ENCODE data around the gene INCA1. TPM values are rescaled to one million over a fixed set of nuclear protein-coding genes. Genes with fewer than 3 reads are reported as not detected.

Gene INCA1
- polyA plus RNA-seq, 1 of the 3 experiments (the other 2 are of a cell fraction) = 1.2 TPM

DNA sequence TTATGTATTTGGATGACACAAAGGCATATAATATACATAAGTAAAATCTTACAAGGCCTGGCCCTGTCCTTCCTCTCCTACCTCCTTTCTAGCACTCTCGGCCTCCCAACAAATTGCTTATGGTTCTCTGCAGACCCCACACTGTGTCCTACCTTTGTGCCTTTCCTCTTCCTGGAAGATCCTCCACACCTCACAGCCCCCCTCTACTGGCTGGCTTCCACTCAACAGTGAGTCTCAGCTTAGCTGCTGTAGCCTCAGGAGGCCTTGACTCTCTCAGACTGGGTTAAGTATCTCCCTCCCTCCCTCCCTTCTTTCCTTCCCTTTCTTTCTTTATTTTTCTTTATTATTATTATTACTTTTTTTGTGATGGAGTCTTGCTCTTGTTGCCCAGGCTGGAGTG lies 46.2 kb upstream of the INCA1 start:
- Histone ChIP-seq H3K27me3 (ENCODE audit: insufficient read depth) (no peaks in the 10 kb centered on the region), H3K27ac (ENCODE audit: low read depth in 2 of 2, low read length in 1 of 2) (no peak overlapping the region), H2AFZ (ENCODE audit: low read depth) (no peak overlapping the region), H3K79me2 (ENCODE audit: insufficient read depth) (no peaks in the 10 kb centered on the region), H4K20me1 (ENCODE audit: insufficient read depth) (no peaks in the 10 kb centered on the region), H3K9me2 (no peaks in the 10 kb centered on the region), H3F3A (replicated peaks; ENCODE audit: insufficient read depth) (no peaks in the 10 kb centered on the region), H3K4me2 (no peak overlapping the region), H3K9me3 (no peaks in the 10 kb centered on the region), H3K4me3 (ENCODE audit: low read depth in 2 of 2, low read length in 1 of 2) (no peak overlapping the region), H3K4me1 (ENCODE audit: control insufficient read depth in 1 of 2, insufficient read depth in 2 of 2, low read depth in 1 of 2, low read length in 1 of 2) (no peaks in the 10 kb centered on the region), H3K36me3 (replicated peaks in 1 of 2; ENCODE audit: control insufficient read depth in 1 of 2, insufficient read depth in 2 of 2, low read length in 1 of 2) (no peaks in the 10 kb centered on the region), H3K9ac (no peak overlapping the region)
- ChIA-PET CTCF (no interaction called here), POLR2A (no interaction called here)
- TF ChIP-seq MXI1 (IDR thresholded peaks at IDR 0.05; ENCODE audit: low read depth, low read length) = no peak
- TF ChIP-seq RFX5 (IDR thresholded peaks at IDR 0.05; ENCODE audit: low read length) = no peak
- TF ChIP-seq, protein P1, sequence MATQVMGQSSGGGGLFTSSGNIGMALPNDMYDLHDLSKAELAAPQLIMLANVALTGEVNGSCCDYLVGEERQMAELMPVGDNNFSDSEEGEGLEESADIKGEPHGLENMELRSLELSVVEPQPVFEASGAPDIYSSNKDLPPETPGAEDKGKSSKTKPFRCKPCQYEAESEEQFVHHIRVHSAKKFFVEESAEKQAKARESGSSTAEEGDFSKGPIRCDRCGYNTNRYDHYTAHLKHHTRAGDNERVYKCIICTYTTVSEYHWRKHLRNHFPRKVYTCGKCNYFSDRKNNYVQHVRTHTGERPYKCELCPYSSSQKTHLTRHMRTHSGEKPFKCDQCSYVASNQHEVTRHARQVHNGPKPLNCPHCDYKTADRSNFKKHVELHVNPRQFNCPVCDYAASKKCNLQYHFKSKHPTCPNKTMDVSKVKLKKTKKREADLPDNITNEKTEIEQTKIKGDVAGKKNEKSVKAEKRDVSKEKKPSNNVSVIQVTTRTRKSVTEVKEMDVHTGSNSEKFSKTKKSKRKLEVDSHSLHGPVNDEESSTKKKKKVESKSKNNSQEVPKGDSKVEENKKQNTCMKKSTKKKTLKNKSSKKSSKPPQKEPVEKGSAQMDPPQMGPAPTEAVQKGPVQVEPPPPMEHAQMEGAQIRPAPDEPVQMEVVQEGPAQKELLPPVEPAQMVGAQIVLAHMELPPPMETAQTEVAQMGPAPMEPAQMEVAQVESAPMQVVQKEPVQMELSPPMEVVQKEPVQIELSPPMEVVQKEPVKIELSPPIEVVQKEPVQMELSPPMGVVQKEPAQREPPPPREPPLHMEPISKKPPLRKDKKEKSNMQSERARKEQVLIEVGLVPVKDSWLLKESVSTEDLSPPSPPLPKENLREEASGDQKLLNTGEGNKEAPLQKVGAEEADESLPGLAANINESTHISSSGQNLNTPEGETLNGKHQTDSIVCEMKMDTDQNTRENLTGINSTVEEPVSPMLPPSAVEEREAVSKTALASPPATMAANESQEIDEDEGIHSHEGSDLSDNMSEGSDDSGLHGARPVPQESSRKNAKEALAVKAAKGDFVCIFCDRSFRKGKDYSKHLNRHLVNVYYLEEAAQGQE (IDR thresholded peaks at IDR 0.05; ENCODE audit: low read depth, low read length) = no peak
- no peak for TF ChIP-seq GABPA (IDR thresholded peaks at IDR 0.05; ENCODE audit: low read depth)
- TF ChIP-seq POLR2AphosphoS5 (IDR thresholded peaks at IDR 0.05; ENCODE audit: low read depth, low read length) = no peak
- TF ChIP-seq EZH2phosphoT487 (IDR thresholded peaks at IDR 0.05; ENCODE audit: borderline replicate concordance, low read depth) = no peak
- TF ChIP-seq GATA2 (CRISPR knock-in tag; IDR thresholded peaks at IDR 0.05) = no peak
- TF ChIP-seq, protein P2, sequence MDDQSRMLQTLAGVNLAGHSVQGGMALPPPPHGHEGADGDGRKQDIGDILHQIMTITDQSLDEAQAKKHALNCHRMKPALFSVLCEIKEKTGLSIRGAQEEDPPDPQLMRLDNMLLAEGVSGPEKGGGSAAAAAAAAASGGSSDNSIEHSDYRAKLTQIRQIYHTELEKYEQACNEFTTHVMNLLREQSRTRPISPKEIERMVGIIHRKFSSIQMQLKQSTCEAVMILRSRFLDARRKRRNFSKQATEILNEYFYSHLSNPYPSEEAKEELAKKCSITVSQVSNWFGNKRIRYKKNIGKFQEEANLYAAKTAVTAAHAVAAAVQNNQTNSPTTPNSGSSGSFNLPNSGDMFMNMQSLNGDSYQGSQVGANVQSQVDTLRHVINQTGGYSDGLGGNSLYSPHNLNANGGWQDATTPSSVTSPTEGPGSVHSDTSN (IDR thresholded peaks at IDR 0.05) = no peak
- no peak for TF ChIP-seq FOXJ3 (CRISPR knock-in tag; IDR thresholded peaks at IDR 0.05)
- TF ChIP-seq RCOR1 (IDR thresholded peaks at IDR 0.05; ENCODE audit: low read length) = no peak
- no peak for TF ChIP-seq SIN3A (IDR thresholded peaks at IDR 0.05; ENCODE audit: borderline replicate concordance, low read depth, low read length)
- TF ChIP-seq, protein P3, sequence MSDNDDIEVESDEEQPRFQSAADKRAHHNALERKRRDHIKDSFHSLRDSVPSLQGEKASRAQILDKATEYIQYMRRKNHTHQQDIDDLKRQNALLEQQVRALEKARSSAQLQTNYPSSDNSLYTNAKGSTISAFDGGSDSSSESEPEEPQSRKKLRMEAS (IDR thresholded peaks at IDR 0.05; ENCODE audit: low read depth) = no peak
- TF ChIP-seq, protein P4, sequence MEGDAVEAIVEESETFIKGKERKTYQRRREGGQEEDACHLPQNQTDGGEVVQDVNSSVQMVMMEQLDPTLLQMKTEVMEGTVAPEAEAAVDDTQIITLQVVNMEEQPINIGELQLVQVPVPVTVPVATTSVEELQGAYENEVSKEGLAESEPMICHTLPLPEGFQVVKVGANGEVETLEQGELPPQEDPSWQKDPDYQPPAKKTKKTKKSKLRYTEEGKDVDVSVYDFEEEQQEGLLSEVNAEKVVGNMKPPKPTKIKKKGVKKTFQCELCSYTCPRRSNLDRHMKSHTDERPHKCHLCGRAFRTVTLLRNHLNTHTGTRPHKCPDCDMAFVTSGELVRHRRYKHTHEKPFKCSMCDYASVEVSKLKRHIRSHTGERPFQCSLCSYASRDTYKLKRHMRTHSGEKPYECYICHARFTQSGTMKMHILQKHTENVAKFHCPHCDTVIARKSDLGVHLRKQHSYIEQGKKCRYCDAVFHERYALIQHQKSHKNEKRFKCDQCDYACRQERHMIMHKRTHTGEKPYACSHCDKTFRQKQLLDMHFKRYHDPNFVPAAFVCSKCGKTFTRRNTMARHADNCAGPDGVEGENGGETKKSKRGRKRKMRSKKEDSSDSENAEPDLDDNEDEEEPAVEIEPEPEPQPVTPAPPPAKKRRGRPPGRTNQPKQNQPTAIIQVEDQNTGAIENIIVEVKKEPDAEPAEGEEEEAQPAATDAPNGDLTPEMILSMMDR (IDR thresholded peaks at IDR 0.05) = no peak
- no peak for TF ChIP-seq TEAD4 (IDR thresholded peaks at IDR 0.05; ENCODE audit: borderline replicate concordance, insufficient read depth)
- no peak for TF ChIP-seq SMC3 (IDR thresholded peaks at IDR 0.05; ENCODE audit: low read depth, low read length)
- no peak for TF ChIP-seq NRF1 (IDR thresholded peaks at IDR 0.05; ENCODE audit: low read depth, low read length)
- no peak for TF ChIP-seq RXRA (IDR thresholded peaks at IDR 0.05; ENCODE audit: borderline replicate concordance, low read depth)
- no peak for DNase-seq
- WGBS (ENCODE audit: low lambda C conversion rate) = 74% methylated on average over 1 of the region's 1 CpG
